GM10847 (cell line): Measurements from ENCODE around the gene MGLL.

ENCODE experiments used
- POLR2A ChIP-seq: IDR thresholded peaks from 2 replicates; pipeline ENCODE4 v1.6.1; 2011; ENCODE audit not compliant: insufficient read length; ENCODE audit errors: extremely low read depth

Gene MGLL

GRCh38 chr3:127699416-127700300 is 122.7 kb downstream of the MGLL start:
- TF ChIP-seq POLR2A, result no peak

GRCh38 chr3:127698691-127699415 is 123.5 kb downstream of the MGLL start:
- no peak for TF ChIP-seq POLR2A

GRCh38 chr3:127698286-127698685 is 124.0 kb downstream of the MGLL start:
- TF ChIP-seq POLR2A, result no peak

GRCh38 chr3:127697551-127698240 is 124.6 kb downstream of the MGLL start:
- TF ChIP-seq POLR2A, result no peak

- TF ChIP-seq POLR2A, result no peak
Observed at GRCh38 chr3:127694467-127695215, 127.7 kb downstream of the MGLL start.

- TF ChIP-seq POLR2A, result no peak
Observed at GRCh38 chr3:127693336-127693843, 128.9 kb downstream of the MGLL start.

- TF ChIP-seq POLR2A, result no peak
Observed at GRCh38 chr3:127692501-127693335, 129.6 kb downstream of the MGLL start.

- TF ChIP-seq POLR2A, result no peak
Observed at GRCh38 chr3:127691974-127692373, 130.3 kb downstream of the MGLL start.

- no peak for TF ChIP-seq POLR2A
Observed at GRCh38 chr3:127691489-127691888, 130.8 kb downstream of the MGLL start.

- TF ChIP-seq POLR2A, result no peak
Observed at GRCh38 chr3:127690823-127691452, 131.4 kb downstream of the MGLL start.

- TF ChIP-seq POLR2A, result no peak
Observed at GRCh38 chr3:127690106-127690505, 132.2 kb downstream of the MGLL start.

GRCh38 chr3:127689266-127689860 is 133.0 kb downstream of the MGLL start:
- no peak for TF ChIP-seq POLR2A

- no peak for TF ChIP-seq POLR2A
Observed at GRCh38 chr3:127688416-127689265, 133.7 kb downstream of the MGLL start.

- no peak for TF ChIP-seq POLR2A
Observed at GRCh38 chr3:127688022-127688415, 134.3 kb downstream of the MGLL start.
